ENCODE data around the gene B4GALNT4.

Gene B4GALNT4

DNA sequence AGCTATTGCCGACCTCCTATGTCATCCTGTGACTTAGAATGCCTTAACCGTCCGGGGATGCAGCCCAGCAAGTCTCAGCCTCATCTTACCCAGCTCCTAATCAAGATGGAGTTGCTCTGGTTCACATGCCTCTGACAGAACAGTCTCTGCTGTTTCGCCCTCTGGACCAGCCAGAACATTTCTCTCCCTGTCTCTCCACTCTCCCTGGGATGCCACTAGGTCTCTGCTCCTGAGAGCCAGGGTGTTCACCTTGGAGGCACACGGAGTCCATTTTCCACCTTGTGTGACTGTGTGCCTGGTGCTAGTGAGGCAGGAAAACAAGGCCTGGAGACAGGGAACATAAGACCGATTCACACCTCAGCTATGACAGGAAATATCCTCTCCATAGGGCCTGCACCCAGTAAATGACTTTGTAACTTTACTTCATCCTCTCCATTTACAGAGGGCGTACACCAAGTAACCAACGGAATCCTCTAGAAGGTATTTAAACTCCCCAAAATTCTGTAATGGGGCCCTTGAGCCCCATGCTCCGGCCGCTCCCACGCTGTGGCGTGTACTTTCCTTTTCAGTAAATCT lies 16.8 kb upstream of the B4GALNT4 start:
- TF ChIP-seq GATA3 (IDR thresholded peaks at IDR 0.05; ENCODE audit: low read depth, low read length) = no peak
- no peak for TF ChIP-seq GATA2 (IDR thresholded peaks at IDR 0.05; ENCODE audit: low read depth, low read length)

DNA sequence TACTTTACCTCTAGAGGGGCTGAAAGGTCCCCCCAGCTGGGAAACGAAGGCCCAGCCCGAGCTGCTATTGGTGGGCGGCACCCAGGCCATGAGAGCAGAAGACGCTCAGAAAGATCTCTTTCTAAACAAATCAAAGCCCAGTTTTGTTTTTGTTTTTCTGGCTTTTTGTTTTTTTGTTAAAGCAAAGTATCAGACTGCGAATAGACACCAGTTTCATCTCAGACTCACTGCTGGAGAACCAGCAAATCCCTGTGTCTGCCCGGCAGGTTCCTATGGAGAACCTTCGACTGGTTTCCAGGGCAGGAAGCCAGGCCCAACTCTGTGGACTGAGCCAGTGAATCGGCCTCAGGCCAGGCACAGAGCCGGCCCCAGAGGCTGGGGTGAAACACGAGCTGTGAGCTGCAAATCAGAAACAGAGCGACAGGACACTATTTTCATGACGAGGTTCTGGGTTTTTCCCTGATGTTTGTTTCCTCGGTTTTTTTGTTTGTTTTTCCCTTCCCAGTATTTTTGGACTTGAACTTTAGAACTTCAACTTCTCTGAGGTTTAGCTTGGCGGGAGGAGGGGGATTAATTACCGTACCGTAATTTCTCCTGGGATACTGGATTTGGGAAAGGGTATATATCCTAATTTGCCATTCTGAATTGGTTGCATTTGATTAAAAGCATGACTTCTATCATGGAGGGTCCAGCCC lies 16.0 kb upstream of the B4GALNT4 start:
- no peak for TF ChIP-seq GATA2 (IDR thresholded peaks at IDR 0.05; ENCODE audit: low read depth, low read length)
- TF ChIP-seq GATA3 (IDR thresholded peaks at IDR 0.05; ENCODE audit: low read depth, low read length) = no peak

DNA sequence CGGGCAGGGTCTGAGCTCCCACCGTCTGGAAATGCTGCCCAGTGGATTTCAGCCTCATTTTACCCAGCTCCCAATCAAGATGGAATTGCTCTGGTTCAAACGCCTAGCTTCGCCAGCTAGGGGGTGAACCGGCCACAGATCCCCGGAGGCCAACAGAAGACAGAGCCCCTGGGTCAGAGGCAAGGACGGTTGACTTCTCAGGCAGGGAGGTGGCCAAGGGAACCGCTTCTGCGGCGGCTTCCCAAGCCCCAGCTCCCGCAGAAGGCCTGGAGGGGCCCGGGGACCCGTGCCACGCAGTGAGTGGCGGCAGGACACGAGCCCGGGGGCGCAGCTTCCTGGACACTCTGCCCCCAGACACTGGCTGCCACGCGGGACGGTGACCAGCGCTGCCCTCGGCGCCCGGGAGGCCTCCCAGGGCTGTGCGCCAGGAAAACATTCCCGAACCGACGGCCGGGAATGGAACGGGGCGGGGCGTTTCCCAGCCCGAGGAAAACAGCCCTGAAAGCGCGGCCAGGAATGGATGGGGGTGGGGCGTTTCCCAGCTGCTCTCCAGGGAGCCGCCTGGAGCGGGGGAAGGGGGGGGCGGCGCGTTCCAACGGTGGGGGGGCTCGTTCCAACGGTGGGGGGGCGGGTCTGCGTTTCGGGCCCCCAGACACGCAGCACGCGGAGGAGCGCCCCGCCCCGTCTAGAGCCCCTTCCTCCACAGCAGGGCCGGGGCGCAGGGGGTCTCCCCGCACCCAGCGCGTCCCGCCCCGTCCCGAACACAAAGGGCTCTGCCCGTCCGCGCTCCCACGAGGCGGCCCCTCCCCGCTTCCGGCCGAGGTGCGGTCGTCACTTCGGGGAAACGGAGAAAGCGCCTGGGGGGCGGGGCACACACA lies 13.5 kb upstream of the B4GALNT4 start:
- TF ChIP-seq GATA3 (IDR thresholded peaks at IDR 0.05; ENCODE audit: low read depth, low read length) (no peak), GATA2 (IDR thresholded peaks at IDR 0.05; ENCODE audit: low read depth, low read length) (no peak)

GRCh38 chr11:356610-357009 lies 12.7 kb upstream of the B4GALNT4 start:
- TF ChIP-seq GATA2 (IDR thresholded peaks at IDR 0.05; ENCODE audit: low read depth, low read length) = no peak
- TF ChIP-seq GATA3 (IDR thresholded peaks at IDR 0.05; ENCODE audit: low read depth, low read length) = no peak

- TF ChIP-seq GATA3 (IDR thresholded peaks at IDR 0.05; ENCODE audit: low read depth, low read length) (no peak), GATA2 (IDR thresholded peaks at IDR 0.05; ENCODE audit: low read depth, low read length) (no peak)
Observed at GRCh38 chr11:357582-357981, 11.7 kb upstream of the B4GALNT4 start.

GRCh38 chr11:358129-358800 lies 11.0 kb upstream of the B4GALNT4 start:
- TF ChIP-seq GATA2 (IDR thresholded peaks at IDR 0.05; ENCODE audit: low read depth, low read length) (no peak), GATA3 (IDR thresholded peaks at IDR 0.05; ENCODE audit: low read depth, low read length) (no peak)

- TF ChIP-seq GATA3 (IDR thresholded peaks at IDR 0.05; ENCODE audit: low read depth, low read length) (no peak), GATA2 (IDR thresholded peaks at IDR 0.05; ENCODE audit: low read depth, low read length) (no peak)
Observed at GRCh38 chr11:359181-359714, 10.1 kb upstream of the B4GALNT4 start.

GRCh38 chr11:360326-361280 lies 8.7 kb upstream of the B4GALNT4 start:
- no peak for TF ChIP-seq GATA3 (IDR thresholded peaks at IDR 0.05; ENCODE audit: low read depth, low read length)
- TF ChIP-seq GATA2 (IDR thresholded peaks at IDR 0.05; ENCODE audit: low read depth, low read length) = no peak

GRCh38 chr11:362642-363442 lies 6.5 kb upstream of the B4GALNT4 start:
- no peak for TF ChIP-seq GATA3 (IDR thresholded peaks at IDR 0.05; ENCODE audit: low read depth, low read length)
- TF ChIP-seq GATA2 (IDR thresholded peaks at IDR 0.05; ENCODE audit: low read depth, low read length) = no peak

DNA sequence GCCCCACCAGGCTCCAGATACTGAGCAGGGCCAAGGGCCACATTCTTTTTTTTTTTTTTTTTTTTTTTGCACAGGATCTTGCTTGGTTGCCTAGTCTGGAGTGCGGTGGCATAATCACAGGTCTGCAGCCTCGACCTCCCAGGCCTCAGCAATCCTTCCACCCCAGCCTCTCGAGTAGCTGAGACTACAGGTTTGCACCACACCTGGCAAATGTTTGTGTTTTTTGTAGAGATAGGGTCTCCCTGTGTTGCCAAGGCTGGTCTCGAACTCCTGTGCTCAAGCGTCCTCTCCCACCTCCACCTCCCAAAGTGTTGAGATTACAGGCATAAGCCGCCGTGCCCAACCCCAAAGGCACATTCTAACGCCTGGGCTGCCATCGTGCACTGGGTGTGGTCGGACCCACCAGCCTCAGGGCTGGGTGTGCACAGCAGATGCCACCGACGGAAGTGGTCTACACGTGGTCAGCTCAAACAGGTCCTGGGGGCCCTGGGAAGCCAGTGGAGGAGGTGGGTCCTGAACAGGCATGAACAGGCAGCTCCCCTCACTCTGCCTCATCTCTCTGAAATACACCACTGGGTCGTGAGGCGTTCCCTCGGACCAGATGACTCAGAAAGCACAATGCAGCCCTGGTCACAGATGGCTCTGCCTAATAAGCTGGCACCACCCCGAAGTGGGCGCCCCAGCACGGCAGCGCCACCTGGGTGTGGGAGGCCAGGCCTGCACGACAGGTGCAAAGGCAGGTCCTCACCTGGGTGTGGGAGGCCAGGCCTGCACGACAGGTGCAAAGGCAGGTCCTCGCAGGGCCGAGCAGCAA lies 5.1 kb upstream of the B4GALNT4 start:
- TF ChIP-seq GATA3 (IDR thresholded peaks at IDR 0.05; ENCODE audit: low read depth, low read length) = no peak
- TF ChIP-seq GATA2 (IDR thresholded peaks at IDR 0.05; ENCODE audit: low read depth, low read length) = no peak

DNA sequence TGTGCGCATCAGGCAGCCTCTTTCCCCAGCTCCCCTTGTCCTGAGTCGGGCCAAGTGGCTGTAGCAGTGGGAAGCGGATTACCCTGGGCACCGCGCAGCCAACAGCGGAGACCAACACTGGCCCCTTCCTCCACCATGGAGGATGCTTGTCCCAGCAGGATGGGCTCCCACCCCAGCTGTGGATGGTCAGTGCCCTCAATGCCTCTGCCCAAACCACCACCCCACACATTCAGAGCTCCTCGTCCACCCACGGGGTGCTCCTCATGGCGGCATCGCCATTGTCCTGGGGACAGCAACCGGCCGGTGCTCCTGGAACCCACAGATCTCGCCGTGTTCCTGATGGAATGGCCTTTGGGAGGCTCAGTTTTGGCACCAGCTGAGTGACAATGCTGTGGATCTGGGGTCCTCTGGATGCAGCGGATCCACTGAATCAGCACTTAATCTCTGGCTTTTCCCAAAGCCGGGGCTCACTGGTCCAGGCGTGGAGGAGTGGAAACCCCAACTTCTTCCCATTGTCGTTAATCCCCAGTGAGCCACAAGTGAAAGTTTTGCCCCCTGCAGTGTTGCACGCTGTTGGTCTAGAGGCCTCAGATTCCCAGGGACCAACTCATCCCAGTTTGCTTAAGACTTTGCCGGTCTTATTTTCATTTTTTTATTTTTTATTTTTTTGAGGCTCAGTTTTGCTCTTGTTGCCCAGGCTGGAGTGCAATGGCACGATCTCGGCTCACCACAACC lies 4.1 kb upstream of the B4GALNT4 start:
- TF ChIP-seq GATA3 (IDR thresholded peaks at IDR 0.05; ENCODE audit: low read depth, low read length) (no peak), GATA2 (IDR thresholded peaks at IDR 0.05; ENCODE audit: low read depth, low read length) (no peak)

Measured in SH-SY5Y (cell line).